Measurements from ENCODE around the gene EFNA5. TPM values are rescaled to one million over a fixed set of nuclear protein-coding genes. Genes with fewer than 3 reads are reported as not detected.

The EFNA5 gene
- total and polyA plus RNA-seq, 2 of the 13 experiments (the other 11 are each of a cell fraction or from before 2014, with no cell fraction given): not detected

- no peak for ATAC-seq
- WGBS (ENCODE audit: low lambda C conversion rate): 43% methylated on average over 2 of the region's 4 CpGs
- no peak for TF ChIP-seq POLR2AphosphoS2 (IDR thresholded peaks at IDR 0.05; ENCODE audit: low read depth, low read length)
- no peak for TF ChIP-seq SP1 (IDR thresholded peaks at IDR 0.05)
- no peak for TF ChIP-seq SP1 (CRISPR knock-in tag; IDR thresholded peaks at IDR 0.05)
- no peak for TF ChIP-seq SPEN (CRISPR knock-in tag; IDR thresholded peaks at IDR 0.05; ENCODE audit: low read depth)
- TF ChIP-seq ZNF337 (CRISPR knock-in tag; IDR thresholded peaks at IDR 0.05; ENCODE audit: borderline replicate concordance, low read depth): no peak
- TF ChIP-seq RBFOX2 (IDR thresholded peaks at IDR 0.05; ENCODE audit: low read depth, low read length): no peak
- no peak for TF ChIP-seq ETV6 (CRISPR knock-in tag; conservative IDR thresholded peaks at IDR 0.05)
- TF ChIP-seq ZNF589 (CRISPR knock-in tag; conservative IDR thresholded peaks at IDR 0.05): no peak
- no peak for TF ChIP-seq ZBTB10 (CRISPR knock-in tag; IDR thresholded peaks at IDR 0.05; ENCODE audit: borderline replicate concordance)
- TF ChIP-seq ZBTB33 (CRISPR knock-in tag; IDR thresholded peaks at IDR 0.05): no peak
- no peak for TF ChIP-seq ZNF710 (CRISPR knock-in tag; IDR thresholded peaks at IDR 0.05; ENCODE audit: borderline replicate concordance)
- TF ChIP-seq ZNF180 (CRISPR knock-in tag; IDR thresholded peaks at IDR 0.05; ENCODE audit: borderline replicate concordance, low read depth): no peak
- no peak for TF ChIP-seq PRDM4 (CRISPR knock-in tag; IDR thresholded peaks at IDR 0.05; ENCODE audit: borderline replicate concordance)
- TF ChIP-seq KDM5A (IDR thresholded peaks at IDR 0.05; ENCODE audit: borderline replicate concordance, low read length): no peak
- no peak for TF ChIP-seq ZSCAN9 (CRISPR knock-in tag; IDR thresholded peaks at IDR 0.05; ENCODE audit: borderline replicate concordance)
- TF ChIP-seq RFX3 (CRISPR knock-in tag; IDR thresholded peaks at IDR 0.05): no peak
These were observed 25.8 kb upstream of the EFNA5 start for GRCh38 chr5:107696498-107696897.

More at GRCh38 chr5:107696498-107696897, 25.8 kb upstream of the EFNA5 start:
- ChIA-PET CTCF (ENCODE audit: low intra/inter-chr PET ratio, low total read pairs) (no interaction called here), POLR2A (no interaction called here)
- no peaks in the 10 kb centered on the region for H3K4me1 ChIP-seq (ENCODE audit: insufficient read depth, low read length)
- H3K79me2 ChIP-seq (ENCODE audit: insufficient read depth, low read length): no peaks in the 10 kb centered on the region
- no peaks in the 10 kb centered on the region for H3K27me3 ChIP-seq (ENCODE audit: control insufficient read depth in 1 of 2, insufficient read depth in 2 of 2, low read length in 2 of 2)
- H3K9ac ChIP-seq (ENCODE audit: insufficient read depth, low read depth, low read length): no peak overlapping the region
- DNase-seq (ENCODE audit: low spot score) (no peak), FAIRE-seq (no peak)
- BruUV-seq (replicated peaks): no TSS peak
- no peaks in the 10 kb centered on the region for H4K20me1 ChIP-seq (ENCODE audit: insufficient read depth, low read length)
- in situ Hi-C loops (cut with HindIII; ENCODE audit: extremely low pct_ligation_motif_present, low pct_unique_long_range_greater_than_20kb): no loop called here
- H3K27ac ChIP-seq (ENCODE audit: extremely low read length, insufficient read depth, low read length): no peak overlapping the region
- intact Hi-C loops (cut with micrococcal nuclease; ENCODE audit: unreplicated experiment): no loop called here
- no peaks in the 10 kb centered on the region for H3K36me3 ChIP-seq (replicated peaks in 1 of 2; ENCODE audit: control insufficient read depth in 1 of 2, insufficient read depth in 2 of 2, low read length in 2 of 2)
- H2AFZ ChIP-seq (ENCODE audit: low read length): no peak overlapping the region
- no peak overlapping the region for H3K4me2 ChIP-seq (ENCODE audit: low read depth, low read length)
- H3K4me3 ChIP-seq (replicated peaks in 1 of 3; ENCODE audit: insufficient read depth in 1 of 3, low read depth in 2 of 3, low read length in 3 of 3): no peak overlapping the region
- no peaks in the 10 kb centered on the region for H3K9me3 ChIP-seq (ENCODE audit: low read length)

Data from HepG2 (cell line).